Femur (tissue), 1 donor: Measurements from ENCODE around the gene SOX4.
A peak's percentile ranks its signal among the peaks of the same experiment; 100 is the strongest.
"Not testable (repeated sequence)": the region's sequence is repeated elsewhere in the genome, so short reads cannot be mapped to it uniquely, and the experiment has no call there.

ENCODE experiments used
- DNase-seq: peaks from one replicate; pipeline ENCODE4 v3.0.0-alpha.2; 2017

SOX4 gene

GRCh38 chr6:21593412-21593926, at the start of gene SOX4:
SOX4 (plus strand) TSS chr6:21593751; CDS start chr6:21594535, 784 bp downstream.
- DNase-seq = peak; percentile 99

- DNase-seq = not testable (repeated sequence)
Observed at GRCh38 chr6:21552286-21552685, 41.3 kb upstream of the SOX4 start.

- DNase-seq = no peak
Observed at GRCh38 chr6:21554286-21554685, 39.3 kb upstream of the SOX4 start.

GRCh38 chr6:21555197-21555596, 38.4 kb upstream of the SOX4 start:
- no peak for DNase-seq

- no peak for DNase-seq
Observed at GRCh38 chr6:21556511-21556910, 37.0 kb upstream of the SOX4 start.

GRCh38 chr6:21556968-21557721, 36.4 kb upstream of the SOX4 start:
- no peak for DNase-seq

GRCh38 chr6:21559238-21559637, 34.3 kb upstream of the SOX4 start:
- no peak for DNase-seq

- no peak for DNase-seq
Observed at GRCh38 chr6:21560249-21560648, 33.3 kb upstream of the SOX4 start.

GRCh38 chr6:21565431-21565830, 28.1 kb upstream of the SOX4 start:
- DNase-seq = no peak

GRCh38 chr6:21578523-21578922, 15.0 kb upstream of the SOX4 start:
- no peak for DNase-seq

- DNase-seq = no peak
Observed at GRCh38 chr6:21582651-21583050, 10.9 kb upstream of the SOX4 start.

- no peak for DNase-seq
Observed at GRCh38 chr6:21586300-21586699, 7.3 kb upstream of the SOX4 start.

GRCh38 chr6:21586740-21587178, 6.8 kb upstream of the SOX4 start:
- no peak for DNase-seq

GRCh38 chr6:21587179-21587960, 6.2 kb upstream of the SOX4 start:
- peak; percentile 88 for DNase-seq

GRCh38 chr6:21587961-21588480, 5.5 kb upstream of the SOX4 start:
- peak; percentile 86 for DNase-seq

- DNase-seq = peak; percentile 86
Observed at GRCh38 chr6:21588481-21589351, 4.8 kb upstream of the SOX4 start.

GRCh38 chr6:21589352-21590345, 3.9 kb upstream of the SOX4 start:
- peak; percentile 95 for DNase-seq

GRCh38 chr6:21590346-21590745, 3.2 kb upstream of the SOX4 start:
- no peak for DNase-seq

GRCh38 chr6:21591446-21591845, 2.1 kb upstream of the SOX4 start:
- DNase-seq = no peak

- no peak for DNase-seq
Observed at GRCh38 chr6:21592953-21593352, 598 bp upstream of the SOX4 start.

- peak; percentile 55 for DNase-seq
Observed at GRCh38 chr6:21593927-21594415, 420 bp downstream of the SOX4 start.
